Osteoblast (primary cell): ENCODE measurements around the gene ZFPM1. TPM values are rescaled to one million over a fixed set of nuclear protein-coding genes. Genes with fewer than 3 reads are reported as not detected.

ENCODE experiments used
- DNase-seq: peaks from one replicate; pipeline ENCODE4 v3.0.0; 2011; ENCODE audit warnings: low spot score, mixed read lengths; ENCODE audit not compliant: insufficient read length; ENCODE audit errors: missing footprints
- H2AFZ ChIP-seq: 2 replicates; pipeline ENCODE4 v1.6.0; 2011; ENCODE audit warnings: mild to moderate bottlenecking, low read length
- H3K27ac ChIP-seq: 2 replicates; pipeline ENCODE4 v1.5.1; 2011; ENCODE audit warnings: mild to moderate bottlenecking, low read depth, low read length, moderate library complexity
- H3K27me3 ChIP-seq: 2 replicates; pipeline ENCODE4 v1.6.0; 2012; ENCODE audit warnings: mild to moderate bottlenecking, control low read depth, inconsistent platforms, low read length, moderate library complexity; ENCODE audit not compliant: insufficient read depth
- H3K36me3 ChIP-seq: 2 replicates; pipeline ENCODE4 v1.5.1; 2011; ENCODE audit warnings: mild to moderate bottlenecking, low read length, control low read depth, moderate library complexity; ENCODE audit not compliant: insufficient read depth
- H3K4me1 ChIP-seq: 2 replicates; pipeline ENCODE4 v1.5.1; 2011; ENCODE audit warnings: mild to moderate bottlenecking, low read length, control low read depth, moderate library complexity; ENCODE audit not compliant: insufficient read depth
- H3K4me2 ChIP-seq: 2 replicates; pipeline ENCODE4 v1.6.0; 2011; ENCODE audit warnings: mild to moderate bottlenecking, low read length; ENCODE audit not compliant: insufficient read depth
- H3K4me3 ChIP-seq: fragments of 200-600 bp; sonication (generic); 3 replicates; pipeline ENCODE4 v1.5.1; 2012; ENCODE audit warnings: mild to moderate bottlenecking, low read length, inconsistent platforms; ENCODE audit not compliant: insufficient read depth
- H3K79me2 ChIP-seq: 2 replicates; pipeline ENCODE4 v1.6.0; 2012; ENCODE audit warnings: mild to moderate bottlenecking, low read length, control low read depth, inconsistent platforms; ENCODE audit not compliant: insufficient read depth
- H3K9me3 ChIP-seq: 2 replicates; pipeline ENCODE4 v1.5.1; 2011; ENCODE audit warnings: low read depth, low read length, control low read depth
- H4K20me1 ChIP-seq: 2 replicates; pipeline ENCODE4 v1.6.0; 2012; ENCODE audit warnings: mild to moderate bottlenecking, low read length, control low read depth; ENCODE audit not compliant: insufficient read depth
- CTCF ChIP-seq: IDR thresholded peaks from 2 replicates; pipeline ENCODE4 v1.5.1; 2011; ENCODE audit warnings: mild to moderate bottlenecking, low read depth, low read length, moderate library complexity; ENCODE audit errors: extremely low read depth
- total RNA-seq: library from RNA; depleted of rRNA; stranded (reverse); fragments of >200 nt; gene quantifications from 2 replicates; pipeline ENCODE4 v1.2.3, GENCODE V29; 2012

The ZFPM1 gene
- total RNA-seq, 1 donor = 2.2 TPM

GRCh38 chr16:88527937-88528743, 75.1 kb downstream of the ZFPM1 start:
- no peak for TF ChIP-seq CTCF
- H2AFZ ChIP-seq = no peak overlapping the region
- H3K27ac ChIP-seq = no peak overlapping the region
- no peaks in the 10 kb centered on the region for H3K36me3 ChIP-seq
- no peaks in the 10 kb centered on the region for H3K79me2 ChIP-seq
- no peak overlapping the region for H3K4me3 ChIP-seq
- H3K27me3 ChIP-seq = peaks cover 33% of the 10 kb centered on the region
- DNase-seq = peak; percentile 90
- H4K20me1 ChIP-seq = peaks cover 18% of the 10 kb centered on the region
- no peaks in the 10 kb centered on the region for H3K4me1 ChIP-seq
- H3K4me2 ChIP-seq = no peak overlapping the region
- no peaks in the 10 kb centered on the region for H3K9me3 ChIP-seq

DNA sequence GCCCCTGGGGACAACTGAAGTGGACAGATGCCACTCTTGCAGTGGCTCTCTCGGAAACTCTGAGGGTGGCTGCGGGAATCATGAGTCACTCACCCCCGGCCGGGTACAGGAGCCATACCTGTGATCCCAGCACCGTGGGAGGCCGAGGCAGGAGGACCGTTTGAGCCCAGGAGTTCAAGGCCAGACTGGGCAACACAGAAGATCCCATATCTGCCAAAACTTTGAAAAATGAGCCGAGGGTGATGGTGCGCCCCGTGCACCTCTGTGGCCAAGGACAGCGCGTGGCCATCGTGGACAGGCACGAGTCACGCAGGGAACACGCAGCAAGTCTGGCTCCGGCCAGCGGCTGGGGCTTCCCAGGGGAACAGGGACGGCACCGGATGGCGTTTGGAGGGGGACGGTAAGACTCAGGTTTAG, 75.8 kb downstream of the ZFPM1 start:
- no peaks in the 10 kb centered on the region for H3K36me3 ChIP-seq
- no peaks in the 10 kb centered on the region for H3K4me1 ChIP-seq
- DNase-seq = no peak
- no peak overlapping the region for H2AFZ ChIP-seq
- no peak for TF ChIP-seq CTCF
- H3K9me3 ChIP-seq = no peaks in the 10 kb centered on the region
- H4K20me1 ChIP-seq = peaks cover 18% of the 10 kb centered on the region
- H3K27ac ChIP-seq = no peak overlapping the region
- no peak overlapping the region for H3K4me3 ChIP-seq
- H3K27me3 ChIP-seq = peaks cover 25% of the 10 kb centered on the region
- H3K79me2 ChIP-seq = no peaks in the 10 kb centered on the region
- H3K4me2 ChIP-seq = no peak overlapping the region

DNA sequence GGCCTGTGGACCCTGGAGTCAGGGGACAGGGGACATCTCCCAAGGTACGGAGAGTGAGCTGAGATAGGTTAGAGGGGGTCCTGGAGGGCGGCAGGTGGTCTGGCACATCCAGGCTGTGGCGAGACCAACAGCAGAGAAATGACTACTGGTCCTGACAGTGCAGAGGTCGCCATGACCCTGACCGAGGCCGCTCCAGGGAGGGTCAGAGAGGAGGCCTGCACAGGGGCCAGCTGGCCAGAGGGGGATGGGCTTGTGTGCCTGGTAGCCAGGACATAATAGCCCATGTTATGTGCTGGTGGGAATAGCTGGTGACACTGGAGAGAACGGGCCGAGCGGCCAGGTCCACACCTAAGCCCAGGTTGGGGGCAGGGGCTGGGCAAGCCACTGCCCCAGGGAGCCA, 76.5 kb downstream of the ZFPM1 start:
- H3K27ac ChIP-seq = no peak overlapping the region
- H3K9me3 ChIP-seq = no peaks in the 10 kb centered on the region
- H3K4me1 ChIP-seq = no peaks in the 10 kb centered on the region
- no peak overlapping the region for H3K4me2 ChIP-seq
- no peak overlapping the region for H2AFZ ChIP-seq
- DNase-seq = no peak
- H4K20me1 ChIP-seq = peaks cover 16% of the 10 kb centered on the region
- no peaks in the 10 kb centered on the region for H3K36me3 ChIP-seq
- H3K79me2 ChIP-seq = no peaks in the 10 kb centered on the region
- H3K4me3 ChIP-seq = no peak overlapping the region
- no peak for TF ChIP-seq CTCF
- peaks cover 18% of the 10 kb centered on the region for H3K27me3 ChIP-seq

DNA sequence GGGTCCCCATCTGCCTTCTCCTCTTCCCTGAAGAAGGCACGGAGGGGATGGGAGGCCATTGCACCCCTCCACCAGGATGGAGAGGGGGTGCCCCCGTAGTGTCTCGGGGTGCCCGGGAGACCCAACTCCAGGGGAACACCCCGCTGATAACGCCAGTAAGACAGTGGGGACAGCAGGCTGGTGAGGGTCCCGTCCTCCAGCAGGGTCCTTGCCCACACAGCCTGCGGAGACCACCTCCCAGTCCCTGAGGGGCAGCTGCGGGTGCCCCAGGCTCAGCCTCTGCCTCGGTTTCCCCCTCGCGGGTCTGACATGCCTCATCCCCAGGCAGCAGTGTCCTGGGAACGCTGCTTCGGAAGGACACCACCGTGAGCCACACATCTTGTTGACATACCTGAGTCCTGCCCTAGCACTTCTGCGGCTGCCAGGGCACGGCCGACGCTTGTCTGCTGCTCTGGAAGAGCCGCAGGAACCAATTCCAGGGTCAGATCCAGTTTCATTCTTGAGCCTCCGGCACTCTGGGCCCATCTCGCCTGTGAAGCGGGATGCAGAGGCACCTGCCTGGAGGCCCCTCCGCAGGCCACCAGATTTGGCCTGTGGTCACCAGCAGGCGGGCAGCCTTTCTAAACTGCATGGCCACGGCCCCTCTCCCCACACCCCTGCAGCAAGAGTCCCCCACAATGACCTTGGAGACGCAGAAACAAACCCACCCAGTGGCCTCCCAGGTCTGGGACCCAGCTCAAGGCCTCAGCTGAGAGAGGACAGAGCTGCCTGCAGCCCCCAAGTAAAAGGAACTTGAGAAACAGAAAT, 77.2 kb downstream of the ZFPM1 start:
- Histone ChIP-seq H2AFZ (no peak overlapping the region), H3K4me3 (no peak overlapping the region), H3K27me3 (peaks cover 12% of the 10 kb centered on the region), H3K27ac (no peak overlapping the region), H3K36me3 (no peaks in the 10 kb centered on the region), H3K9me3 (no peaks in the 10 kb centered on the region), H3K4me2 (no peak overlapping the region), H3K79me2 (peaks cover 2% of the 10 kb centered on the region), H4K20me1 (peaks cover 19% of the 10 kb centered on the region), H3K4me1 (peaks cover 4% of the 10 kb centered on the region)
- no peak for TF ChIP-seq CTCF
- DNase-seq = no peak
